ENCODE data around the gene IDS. TPM values are rescaled to one million over a fixed set of nuclear protein-coding genes. Genes with fewer than 3 reads are reported as not detected.
"Not testable (repeated sequence)": the region's sequence is repeated elsewhere in the genome, so short reads cannot be mapped to it uniquely, and the experiment has no call there.

The IDS gene
- total RNA-seq, 1 experiment from 2014 or later, result 29.9 TPM

DNA sequence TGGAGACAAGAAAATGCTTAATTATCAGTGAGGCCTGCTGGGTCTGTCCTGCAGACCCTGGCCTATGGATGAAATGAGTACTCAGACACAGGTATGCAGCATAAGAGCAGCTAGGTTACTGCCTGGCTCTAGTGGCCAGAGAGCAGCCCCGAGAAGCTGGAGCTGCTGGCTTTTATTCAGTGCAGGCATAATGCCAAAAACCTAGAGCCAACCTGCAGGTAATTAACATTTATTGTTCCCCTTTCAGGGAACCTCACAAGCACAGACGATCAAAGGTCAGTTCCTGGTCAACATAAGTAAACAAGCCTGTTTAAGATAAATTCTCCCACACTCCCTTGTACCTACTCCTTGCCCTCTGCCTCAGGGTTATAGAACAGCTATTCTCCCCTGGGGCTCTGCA, 13.3 kb downstream of the IDS start:
- peaks cover 6% of the 10 kb centered on the region for H3K4me1 Mint-ChIP-seq (ENCODE audit: insufficient read depth, unreplicated experiment)
- CTCF ChIA-PET, result no interaction called here
- H3K9me3 Mint-ChIP-seq (ENCODE audit: unreplicated experiment), result no peaks in the 10 kb centered on the region

DNA sequence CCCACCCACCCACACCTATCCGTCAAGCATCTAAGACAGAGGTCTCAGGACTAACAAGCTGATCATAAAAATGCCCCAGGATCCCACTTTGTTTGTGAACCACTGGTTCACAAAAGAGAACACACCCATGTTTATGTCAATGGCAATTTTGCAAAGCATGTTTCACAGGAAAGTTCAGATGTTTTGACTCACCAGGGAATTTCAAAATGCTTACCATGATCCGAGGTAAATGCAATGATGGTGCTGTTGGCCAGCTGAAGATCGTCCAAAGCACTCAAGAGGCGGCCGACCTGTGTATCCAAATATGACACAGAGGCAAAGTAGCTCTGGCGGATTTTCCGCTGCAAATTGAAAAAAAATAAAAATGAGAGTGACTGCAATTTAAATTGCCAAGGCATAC, 15.0 kb downstream of the IDS start:
- no peak overlapping the region for H3K27ac Mint-ChIP-seq (ENCODE audit: low read depth, unreplicated experiment)
- peaks cover 6% of the 10 kb centered on the region for H3K9me3 Mint-ChIP-seq (ENCODE audit: unreplicated experiment)
- DNase-seq (ENCODE audit: unreplicated experiment), result no peak
- no peak overlapping the region for H3K4me3 Mint-ChIP-seq (ENCODE audit: unreplicated experiment)
- POLR2A ChIA-PET, result no interaction called here
- peaks cover 46% of the 10 kb centered on the region for H3K36me3 Mint-ChIP-seq (ENCODE audit: insufficient read depth, unreplicated experiment)
- H3K4me1 Mint-ChIP-seq (ENCODE audit: insufficient read depth, unreplicated experiment), result peaks cover 3% of the 10 kb centered on the region
- BruUV-seq (replicated peaks), result no TSS peak
- TF ChIP-seq, protein P1, sequence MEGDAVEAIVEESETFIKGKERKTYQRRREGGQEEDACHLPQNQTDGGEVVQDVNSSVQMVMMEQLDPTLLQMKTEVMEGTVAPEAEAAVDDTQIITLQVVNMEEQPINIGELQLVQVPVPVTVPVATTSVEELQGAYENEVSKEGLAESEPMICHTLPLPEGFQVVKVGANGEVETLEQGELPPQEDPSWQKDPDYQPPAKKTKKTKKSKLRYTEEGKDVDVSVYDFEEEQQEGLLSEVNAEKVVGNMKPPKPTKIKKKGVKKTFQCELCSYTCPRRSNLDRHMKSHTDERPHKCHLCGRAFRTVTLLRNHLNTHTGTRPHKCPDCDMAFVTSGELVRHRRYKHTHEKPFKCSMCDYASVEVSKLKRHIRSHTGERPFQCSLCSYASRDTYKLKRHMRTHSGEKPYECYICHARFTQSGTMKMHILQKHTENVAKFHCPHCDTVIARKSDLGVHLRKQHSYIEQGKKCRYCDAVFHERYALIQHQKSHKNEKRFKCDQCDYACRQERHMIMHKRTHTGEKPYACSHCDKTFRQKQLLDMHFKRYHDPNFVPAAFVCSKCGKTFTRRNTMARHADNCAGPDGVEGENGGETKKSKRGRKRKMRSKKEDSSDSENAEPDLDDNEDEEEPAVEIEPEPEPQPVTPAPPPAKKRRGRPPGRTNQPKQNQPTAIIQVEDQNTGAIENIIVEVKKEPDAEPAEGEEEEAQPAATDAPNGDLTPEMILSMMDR (IDR thresholded peaks at IDR 0.05; ENCODE audit: unreplicated experiment), result no peak
- CTCF ChIA-PET, result no interaction called here
- H3K27me3 Mint-ChIP-seq (ENCODE audit: insufficient read depth, unreplicated experiment), result no peaks in the 10 kb centered on the region
- intact Hi-C loops (cut with micrococcal nuclease), result no loop called here

More for the DNA sequence above, 13.3 kb downstream of the IDS start:
- no peaks in the 10 kb centered on the region for H3K27me3 Mint-ChIP-seq (ENCODE audit: insufficient read depth, unreplicated experiment)
- no peak for DNase-seq (ENCODE audit: unreplicated experiment)
- H3K27ac Mint-ChIP-seq (ENCODE audit: low read depth, unreplicated experiment), result no peak overlapping the region
- H3K36me3 Mint-ChIP-seq (ENCODE audit: insufficient read depth, unreplicated experiment), result peaks cover 36% of the 10 kb centered on the region
- BruUV-seq (replicated peaks), result no TSS peak
- H3K4me3 Mint-ChIP-seq (ENCODE audit: unreplicated experiment), result no peak overlapping the region
- intact Hi-C loops (cut with micrococcal nuclease), result no loop called here
- POLR2A ChIA-PET, result interaction anchor here (1.2 kb wide), 1 partner anchor 10 kb away, joined by 3 read pairs; no protein-coding TSS in a partner anchor
- TF ChIP-seq, protein P1 (IDR thresholded peaks at IDR 0.05; ENCODE audit: unreplicated experiment), result no peak

DNA sequence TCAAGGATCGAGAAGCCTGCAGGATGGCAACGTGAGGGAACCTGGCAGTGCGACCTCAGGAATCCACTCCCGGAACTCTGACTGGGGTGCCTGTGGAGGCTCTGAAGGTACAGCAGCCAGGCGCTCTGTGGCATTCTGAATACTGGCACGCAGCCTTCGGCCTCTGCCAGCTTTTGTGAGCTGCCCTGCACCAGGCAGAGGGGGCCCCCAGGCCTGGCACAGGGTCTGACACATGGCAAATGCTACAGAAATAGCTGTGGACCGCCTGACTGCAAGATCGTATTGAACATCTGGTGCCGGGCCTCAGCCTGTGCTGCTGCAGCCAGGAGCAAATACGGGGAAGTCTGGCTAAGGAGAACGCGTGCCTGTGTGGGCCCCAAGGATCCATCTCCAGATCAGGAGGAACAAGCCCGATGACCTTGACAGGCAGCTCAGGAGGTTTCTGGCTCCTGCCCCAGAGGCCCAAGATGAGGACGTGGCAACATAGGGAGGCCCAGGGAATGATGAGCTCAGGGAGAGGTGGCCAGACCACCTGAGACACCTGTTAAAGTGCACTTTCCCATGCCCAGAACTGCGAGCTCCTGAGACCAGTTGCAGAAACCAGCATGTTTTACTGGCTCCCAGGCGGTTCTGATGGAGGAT, 16.6 kb downstream of the IDS start:
- intact Hi-C loops (cut with micrococcal nuclease); DNase-seq (ENCODE audit: unreplicated experiment); H3K9me3 Mint-ChIP-seq (ENCODE audit: unreplicated experiment); H3K4me1 Mint-ChIP-seq (ENCODE audit: insufficient read depth, unreplicated experiment); H3K27ac Mint-ChIP-seq (ENCODE audit: low read depth, unreplicated experiment); H3K4me3 Mint-ChIP-seq (ENCODE audit: unreplicated experiment); BruUV-seq (replicated peaks); CTCF ChIA-PET; H3K27me3 Mint-ChIP-seq (ENCODE audit: insufficient read depth, unreplicated experiment): not testable (repeated sequence)
- peaks cover 50% of the 10 kb centered on the region for H3K36me3 Mint-ChIP-seq (ENCODE audit: insufficient read depth, unreplicated experiment)
- POLR2A ChIA-PET, result interaction anchor here (0.9 kb wide), 1 partner anchor 13 kb away, joined by 3 read pairs; no protein-coding TSS in a partner anchor

DNA sequence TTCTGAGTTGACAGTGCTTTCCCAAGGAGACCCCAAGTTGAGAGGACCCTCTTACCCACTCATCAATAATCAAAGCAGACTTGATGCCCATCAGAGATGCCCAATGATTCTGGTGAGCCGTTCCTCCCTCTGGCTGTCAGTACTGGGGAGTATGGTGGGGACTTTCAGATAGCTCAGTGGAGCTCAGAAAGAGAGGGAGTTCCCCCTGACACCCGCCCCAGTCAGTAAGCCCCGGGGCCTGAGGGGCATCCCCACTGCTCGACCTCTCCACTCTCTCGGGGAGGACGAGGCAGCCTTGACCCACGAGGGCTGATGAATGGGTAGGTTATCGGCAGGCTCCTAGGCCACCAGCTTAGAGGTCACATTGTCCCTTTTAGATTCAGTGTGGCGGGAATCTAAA, 17.1 kb downstream of the IDS start:
- POLR2A ChIA-PET; H3K4me1 Mint-ChIP-seq (ENCODE audit: insufficient read depth, unreplicated experiment); DNase-seq (ENCODE audit: unreplicated experiment); H3K9me3 Mint-ChIP-seq (ENCODE audit: unreplicated experiment); H3K4me3 Mint-ChIP-seq (ENCODE audit: unreplicated experiment); intact Hi-C loops (cut with micrococcal nuclease); BruUV-seq (replicated peaks); H3K27me3 Mint-ChIP-seq (ENCODE audit: insufficient read depth, unreplicated experiment); H3K27ac Mint-ChIP-seq (ENCODE audit: low read depth, unreplicated experiment): not testable (repeated sequence)
- CTCF ChIA-PET, result interaction anchor here (1.0 kb wide), 1 partner anchor 83 kb away, joined by 3 read pairs; no protein-coding TSS in a partner anchor
- peaks cover 50% of the 10 kb centered on the region for H3K36me3 Mint-ChIP-seq (ENCODE audit: insufficient read depth, unreplicated experiment)

DNA sequence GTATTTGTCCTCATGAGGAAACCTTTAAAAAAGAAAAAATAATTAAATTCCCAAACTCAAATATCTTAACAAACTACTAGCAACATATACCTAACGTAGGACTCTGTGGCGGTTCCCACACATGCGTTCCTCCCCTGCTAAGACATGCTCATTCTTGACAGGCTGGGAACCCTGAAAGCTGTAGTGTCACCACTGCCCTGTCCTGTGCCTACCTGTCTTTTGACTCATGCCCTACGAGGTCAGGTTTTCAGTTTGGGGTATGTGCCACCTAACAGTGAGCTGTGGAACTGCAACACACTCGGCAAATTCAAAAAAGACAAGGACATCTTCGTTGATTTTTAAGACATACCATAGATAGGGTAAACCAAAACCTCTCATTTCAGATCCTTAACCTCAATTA, 17.8 kb downstream of the IDS start:
- CTCF ChIA-PET, result interaction anchor here (0.6 to 1.0 kb wide), 2 partner anchors 13 to 84 kb away, joined by 3 to 4 read pairs; no protein-coding TSS in a partner anchor
- H3K36me3 Mint-ChIP-seq (ENCODE audit: insufficient read depth, unreplicated experiment), result peaks cover 50% of the 10 kb centered on the region

More for the DNA sequence above, 17.8 kb downstream of the IDS start:
- Mint-ChIP-seq H3K27me3 (ENCODE audit: insufficient read depth, unreplicated experiment) (no peaks in the 10 kb centered on the region), H3K9me3 (ENCODE audit: unreplicated experiment) (peaks cover 7% of the 10 kb centered on the region), H3K4me3 (ENCODE audit: unreplicated experiment) (no peak overlapping the region), H3K27ac (ENCODE audit: low read depth, unreplicated experiment) (no peak overlapping the region), H3K4me1 (ENCODE audit: insufficient read depth, unreplicated experiment) (no peaks in the 10 kb centered on the region)
- no TSS peak for BruUV-seq (replicated peaks)
- intact Hi-C loops (cut with micrococcal nuclease), result no loop called here
- TF ChIP-seq, protein P1 (IDR thresholded peaks at IDR 0.05; ENCODE audit: unreplicated experiment), result peak; percentile 31
- DNase-seq (ENCODE audit: unreplicated experiment), result peak; percentile 33
- POLR2A ChIA-PET, result no interaction called here

Measured in MCF 10A (cell line).